ENCODE results near the gene METTL3.

- TF ChIP-seq POLR2A (IDR thresholded peaks at IDR 0.05; ENCODE audit: low read depth, low read length): no peak
- TF ChIP-seq, protein P1, sequence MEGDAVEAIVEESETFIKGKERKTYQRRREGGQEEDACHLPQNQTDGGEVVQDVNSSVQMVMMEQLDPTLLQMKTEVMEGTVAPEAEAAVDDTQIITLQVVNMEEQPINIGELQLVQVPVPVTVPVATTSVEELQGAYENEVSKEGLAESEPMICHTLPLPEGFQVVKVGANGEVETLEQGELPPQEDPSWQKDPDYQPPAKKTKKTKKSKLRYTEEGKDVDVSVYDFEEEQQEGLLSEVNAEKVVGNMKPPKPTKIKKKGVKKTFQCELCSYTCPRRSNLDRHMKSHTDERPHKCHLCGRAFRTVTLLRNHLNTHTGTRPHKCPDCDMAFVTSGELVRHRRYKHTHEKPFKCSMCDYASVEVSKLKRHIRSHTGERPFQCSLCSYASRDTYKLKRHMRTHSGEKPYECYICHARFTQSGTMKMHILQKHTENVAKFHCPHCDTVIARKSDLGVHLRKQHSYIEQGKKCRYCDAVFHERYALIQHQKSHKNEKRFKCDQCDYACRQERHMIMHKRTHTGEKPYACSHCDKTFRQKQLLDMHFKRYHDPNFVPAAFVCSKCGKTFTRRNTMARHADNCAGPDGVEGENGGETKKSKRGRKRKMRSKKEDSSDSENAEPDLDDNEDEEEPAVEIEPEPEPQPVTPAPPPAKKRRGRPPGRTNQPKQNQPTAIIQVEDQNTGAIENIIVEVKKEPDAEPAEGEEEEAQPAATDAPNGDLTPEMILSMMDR (IDR thresholded peaks at IDR 0.05; ENCODE audit: extremely low read depth in 1 of 2, insufficient read depth in 1 of 2, low read depth in 1 of 2, low read length in 2 of 2): no peak
- TF ChIP-seq POLR2AphosphoS5 (IDR thresholded peaks at IDR 0.05; ENCODE audit: insufficient read depth, low read depth, low read length): no peak
Observed at GRCh38 chr14:21523203-21523602, 12.1 kb upstream of the METTL3 start.

Data from endothelial cell of umbilical vein (primary cell).